ENCODE measurements around the gene CYP4X1.
"Not testable (repeated sequence)": the region's sequence is repeated elsewhere in the genome, so short reads cannot be mapped to it uniquely, and the experiment has no call there.

Gene CYP4X1

GRCh38 chr1:47089356-47089755 is 65.9 kb downstream of the CYP4X1 start:
- not testable (repeated sequence) for H3K27ac ChIP-seq (ENCODE audit: low read length); H3K27me3 ChIP-seq (ENCODE audit: control insufficient read depth in 1 of 2, insufficient read depth in 2 of 2, low read length in 2 of 2); H3K9me3 ChIP-seq (ENCODE audit: control insufficient read depth in 2 of 2, low read length in 2 of 2); H3K4me3 ChIP-seq (ENCODE audit: low read length in 2 of 2); H3K9ac ChIP-seq (ENCODE audit: low read length in 2 of 2); H3K36me3 ChIP-seq (ENCODE audit: control insufficient read depth in 2 of 2, insufficient read depth in 2 of 2, low read length in 2 of 2); H3K4me1 ChIP-seq (ENCODE audit: control insufficient read depth, insufficient read depth, low read length)

DNA sequence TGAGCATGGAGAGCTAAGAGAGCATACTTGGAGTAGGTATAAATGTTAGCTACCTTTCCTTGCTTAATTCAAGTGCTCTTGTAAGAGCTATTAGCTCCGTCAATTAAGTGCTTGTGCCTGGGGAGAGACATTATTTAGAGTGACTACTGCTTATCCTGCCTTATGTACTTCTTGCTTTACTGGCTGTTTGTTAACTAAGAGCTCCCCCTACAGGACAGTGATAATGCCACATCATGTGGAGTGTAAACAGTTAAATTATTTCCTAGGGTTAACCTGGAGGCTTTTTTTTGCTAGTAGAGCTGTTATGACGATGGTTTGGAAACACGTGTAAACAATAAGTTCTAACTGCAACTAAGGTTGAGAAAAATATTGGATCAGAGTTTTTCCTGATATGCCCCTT is 68.0 kb downstream of the CYP4X1 start:
- H3K27me3 ChIP-seq (ENCODE audit: control insufficient read depth in 1 of 2, insufficient read depth in 2 of 2, low read length in 2 of 2); H3K36me3 ChIP-seq (ENCODE audit: control insufficient read depth in 2 of 2, insufficient read depth in 2 of 2, low read length in 2 of 2); H3K27ac ChIP-seq (ENCODE audit: low read length); H3K9ac ChIP-seq (ENCODE audit: low read length in 2 of 2); H3K4me1 ChIP-seq (ENCODE audit: control insufficient read depth, insufficient read depth, low read length); H3K9me3 ChIP-seq (ENCODE audit: control insufficient read depth in 2 of 2, low read length in 2 of 2); H3K4me3 ChIP-seq (ENCODE audit: low read length in 2 of 2): not testable (repeated sequence)
